GM12878 (cell line): ENCODE data around the gene ADAMTS17. TPM values are rescaled to one million over a fixed set of nuclear protein-coding genes. Genes with fewer than 3 reads are reported as not detected.

ENCODE experiments used
- ATAC-seq: fragments of 200-7000 bp; cut with Tn5 transposase; 3 replicates; pipeline ENCODE4 v1.9.1; 2020; ENCODE audit warnings: mild to moderate bottlenecking, moderate library complexity
- BruUV-seq: library from RNA; stranded (reverse); fragments of 400-500 nt; replicated peaks from 2 replicates; lab custom pipeline; 2021; lab: Mats Ljungman, UMichigan
- CTCF ChIA-PET: fragments of 300-600 bp; sonication (Branson Sonifier 250); formaldehyde crosslinking; extraction: SDS; loops from one replicate; lab custom pipeline; 2021; ENCODE audit warnings: inconsistent platforms; lab: Yijun Ruan, JAX
- POLR2A ChIA-PET: fragments of 350-600 bp; formaldehyde crosslinking; extraction: SDS; loops from one replicate; lab custom pipeline; 2021; ENCODE audit warnings: inconsistent platforms; lab: Charles Lee
- RAD21 ChIA-PET: fragments of 300-600 bp; sonication (Branson Sonifier 250); formaldehyde crosslinking; loops from one replicate; lab custom pipeline; 2023; ENCODE audit warnings: antibody characterized with exemption; ENCODE audit not compliant: unreplicated experiment; lab: Charles Lee
- SMC1A ChIA-PET: fragments of 300-600 bp; sonication (Branson Sonifier 250); formaldehyde crosslinking; loops from one replicate; lab custom pipeline; 2023; ENCODE audit not compliant: unreplicated experiment, uncharacterized antibody; lab: Charles Lee
- DNase-seq: peaks from one replicate; pipeline ENCODE4 v3.0.0-alpha.2; 2011; ENCODE audit warnings: low read depth, low spot score
- FAIRE-seq: peaks from 3 replicates; lab custom pipeline; 2011; peaks lifted over from hg19 to GRCh38; lab: Jason Lieb, UNC
- H2AFZ ChIP-seq: 2 replicates; pipeline ENCODE4 v1.6.0; 2011; ENCODE audit warnings: low read depth, low read length, control low read depth; ENCODE audit not compliant: control insufficient read depth
- H3K27ac ChIP-seq: 2 replicates; pipeline ENCODE4 v1.5.1; 2011; ENCODE audit warnings: control low read depth; ENCODE audit not compliant: control insufficient read depth, insufficient read depth
- H3K27me3 ChIP-seq, 2 experiments: replicated peaks in 1 of 2; 2 replicates each; pipeline versions ENCODE4 v1.6.0 to v1.6.1; 2011; ENCODE audit warnings: low read length in 1 of 2; ENCODE audit not compliant: control insufficient read depth in 2 of 2, insufficient read depth in 2 of 2
- H3K36me3 ChIP-seq, 2 experiments: 2 replicates each; pipeline ENCODE4 v1.5.1; 2011; ENCODE audit warnings: low read length in 1 of 2; ENCODE audit not compliant: control insufficient read depth in 2 of 2, insufficient read depth in 2 of 2
- H3K4me1 ChIP-seq: 2 replicates; pipeline ENCODE4 v1.6.1; 2011; ENCODE audit warnings: mild to moderate bottlenecking, low read length, moderate library complexity, mixed read lengths; ENCODE audit not compliant: control insufficient read depth, insufficient read depth
- H3K4me2 ChIP-seq: 2 replicates; pipeline ENCODE4 v1.6.0; 2011; ENCODE audit warnings: control low read depth; ENCODE audit not compliant: control insufficient read depth, insufficient read depth
- H3K4me3 ChIP-seq: fragments of 200-600 bp; sonication (generic); 2 replicates; pipeline ENCODE4 v1.5.1; 2016
- H3K79me2 ChIP-seq: 2 replicates; pipeline ENCODE4 v1.6.0; 2011; ENCODE audit warnings: low read length; ENCODE audit not compliant: control insufficient read depth, insufficient read depth
- H3K9ac ChIP-seq: 2 replicates; pipeline ENCODE4 v1.8.0; 2011; ENCODE audit warnings: low read length, control low read depth, mixed read lengths; ENCODE audit not compliant: control insufficient read depth, insufficient read depth
- H3K9me3 ChIP-seq: replicated peaks from 3 replicates; pipeline ENCODE4 v1.5.1; 2011; ENCODE audit warnings: mild to moderate bottlenecking, low read length; ENCODE audit not compliant: control insufficient read depth, insufficient read depth
- H4K20me1 ChIP-seq: 2 replicates; pipeline ENCODE4 v1.6.0; 2011; ENCODE audit not compliant: control insufficient read depth, insufficient read depth
- BRCA1 ChIP-seq: IDR thresholded peaks from 2 replicates; pipeline ENCODE4 v1.6.1; 2011; ENCODE audit warnings: low read depth, low read length, improper control_type of control experiment
- HDGF ChIP-seq: fragments of 450-650 bp; IDR thresholded peaks from 2 replicates; pipeline ENCODE4 v1.6.1; 2016; ENCODE audit warnings: antibody characterized with exemption
- JUNB ChIP-seq: IDR thresholded peaks from 2 replicates; pipeline ENCODE4 v1.6.1; 2016; ENCODE audit warnings: antibody characterized with exemption, mild to moderate bottlenecking
- MLLT1 ChIP-seq: fragments of 450-650 bp; IDR thresholded peaks from 2 replicates; pipeline ENCODE4 v1.6.1; 2016; ENCODE audit warnings: mild to moderate bottlenecking
- RBBP5 ChIP-seq: fragments of 200-600 bp; sonication (generic); conservative IDR thresholded peaks from 2 replicates; pipeline ENCODE4 v1.6.1; 2016
- TCF3 ChIP-seq: IDR thresholded peaks from 2 replicates; pipeline ENCODE4 v1.6.1; 2012; ENCODE audit warnings: low read depth, mild to moderate bottlenecking, low read length, borderline replicate concordance; ENCODE audit not compliant: insufficient read depth
- WRNIP1 ChIP-seq: IDR thresholded peaks from 2 replicates; pipeline ENCODE4 v1.6.1; 2011; ENCODE audit warnings: low read depth, low read length, improper control_type of control experiment, borderline replicate concordance
- ZZZ3 ChIP-seq: IDR thresholded peaks from 2 replicates; pipeline ENCODE4 v1.6.1; 2011; ENCODE audit warnings: low read depth; ENCODE audit not compliant: control insufficient read depth, insufficient read length
- WGBS: methylation state at CpG from one replicate; pipeline ENCODE4 v1.1.6; 2016; ENCODE audit warnings: low lambda C conversion rate; ENCODE audit not compliant: insufficient replicate concordance, insufficient coverage; ENCODE audit errors: missing lambda C conversion rate; 5-methylcytosine and 5-hydroxymethylcytosine counted together
- in situ Hi-C: fragments of 300-500 bp; cut with MboI; formaldehyde crosslinking; loops from 9 replicates; pipeline ENCODE4 v1.14.3; 2018; ENCODE audit warnings: mixed read lengths
- intact Hi-C: fragments of 100-400 bp; cut with micrococcal nuclease; formaldehyde crosslinking; loops from one replicate; pipeline ENCODE4 v1.14.2; 2022; ENCODE audit not compliant: unreplicated experiment
- polyA plus RNA-seq, 11 experiments: library from polyadenylated mRNA; depleted of rRNA in 4 of 11; unstranded in 6 of 11; stranded (reverse) in 5 of 11; fragments of >200 nt; fragmentation: Nextera tagmentation in 4 of 11; fragmentation: Illumina TruSeq in 1 of 11; extraction: Ambion mirVana in 4 of 11; extraction: Trizol in 1 of 11; gene quantifications; 1 replicate in 1 of 11; 2 replicates in 10 of 11; pipeline versions ENCODE4 v1.2.1 to v1.2.3, GENCODE V29; 2011 to 2016; ENCODE audit warnings: inconsistent platforms in 2 of 11, missing spikeins in 2 of 11, low read depth in 1 of 11
- total RNA-seq, 4 experiments: library from RNA; depleted of rRNA in 3 of 4; stranded (reverse); fragments of >200 nt in 3 of 4; fragmentation: Illumina TruSeq in 1 of 4; extraction: Trizol in 1 of 4; gene quantifications; 2 replicates each; pipeline versions ENCODE4 v1.2.1 to v1.2.3, GENCODE V29; 2013 to 2021

Gene ADAMTS17
- total and polyA plus RNA-seq, 10 of the 15 experiments (the other 5 are each of a cell fraction or from before 2014, with no cell fraction given) = 0.04 to 0.50 (median 0.10) TPM; not detected in 4

GRCh38 chr15:99992611-99993231 is 349.1 kb downstream of the ADAMTS17 start:
- Histone ChIP-seq H3K4me1 (no peaks in the 10 kb centered on the region), H2AFZ (no peak overlapping the region), H3K9me3 (no peaks in the 10 kb centered on the region; the same call in 2 of the 3 replicates), H3K27ac (no peak overlapping the region), H3K27me3 (no peaks in the 10 kb centered on the region; a peak in 1 of 4 replicates), H3K4me3 (no peak overlapping the region), H3K79me2 (no peaks in the 10 kb centered on the region), H3K9ac (no peak overlapping the region), H3K4me2 (no peak overlapping the region), H4K20me1 (no peaks in the 10 kb centered on the region), H3K36me3 (no peaks in the 10 kb centered on the region)
- BruUV-seq = no TSS peak
- DNase-seq = no peak
- intact Hi-C loops = no loop called here
- in situ Hi-C loops = no loop called here
- ChIA-PET SMC1A (no interaction called here), RAD21 (no interaction called here), POLR2A (no interaction called here), CTCF (no interaction called here)
- no peak for FAIRE-seq
- TF ChIP-seq MLLT1 (no peak), BRCA1 (no peak), JUNB (no peak), HDGF (no peak), ZZZ3 (no peak), TCF3 (no peak), RBBP5 (no peak), WRNIP1 (no peak)
- no peak for ATAC-seq
- 58% methylated on average over 29 of the region's 29 CpGs for WGBS
